Adrenal gland (tissue), 19 donors: ENCODE data around the gene DDX49. TPM values are rescaled to one million over a fixed set of nuclear protein-coding genes. Genes with fewer than 3 reads are reported as not detected.
A peak's percentile ranks its signal among the peaks of the same experiment; 100 is the strongest.

Source experiments
- DNase-seq, 7 donors: peaks; one replicate each; pipeline ENCODE4 v3.0.0-alpha.2; 2019 to 2020
- H3K27ac ChIP-seq, 5 donors: fragments of 200-600 bp; sonication (generic) in 4 of 5; 1 replicate in 3 of 5; 2 replicates in 2 of 5; pipeline versions ENCODE4 v1.5.1 to v1.8.0; 2016 to 2020; ENCODE audit warnings: mild to moderate bottlenecking in 1 of 5
- H3K27me3 ChIP-seq: fragments of 200-600 bp; 2 replicates; pipeline ENCODE4 v1.8.0; 2021
- H3K36me3 ChIP-seq, 2 donors: fragments of 200-600 bp; replicated peaks in 1 of 2; 1 replicate in 1 of 2; 2 replicates in 1 of 2; pipeline versions ENCODE4 v1.5.1 to v1.8.0; 2018 to 2022
- H3K4me1 ChIP-seq, 2 donors: fragments of 200-600 bp; replicated peaks in 1 of 2; 1 replicate in 1 of 2; 2 replicates in 1 of 2; pipeline versions ENCODE4 v1.5.1 to v1.8.0; 2018 to 2021
- H3K4me3 ChIP-seq, 4 donors: fragments of 200-600 bp; sonication (generic) in 3 of 4; one replicate each; pipeline ENCODE4 v1.5.1; 2016 to 2018
- H3K9me3 ChIP-seq, 3 donors: fragments of 200-600 bp; sonication (generic) in 1 of 3; replicated peaks in 1 of 3; 1 replicate in 2 of 3; 2 replicates in 1 of 3; pipeline versions ENCODE4 v1.5.1 to v1.8.0; 2016 to 2021
- POLR2A ChIP-seq, 2 donors: fragments of 450-650 bp; IDR thresholded peaks; one replicate each; pipeline ENCODE4 v1.6.1; 2017; ENCODE audit warnings: antibody characterized with exemption in 2 of 2, mild to moderate bottlenecking in 2 of 2, moderate library complexity in 1 of 2
- WGBS, 4 donors: extraction: QIAGEN DNeasy Blood & Tissue Kit in 2 of 4; methylation state at CpG; one replicate each; pipeline versions ENCODE4 v1.1.5 to v1.1.7; 2013 to 2017; 5-methylcytosine and 5-hydroxymethylcytosine counted together
- intact Hi-C, 2 donors: fragments of 100-400 bp; cut with DNase I; formaldehyde crosslinking; loops; one replicate each; pipeline versions ENCODE4 v1.14.1 to v1.15.0; 2022 to 2023
- long read RNA-seq, 10 donors: library from polyadenylated mRNA in 3 of 10; unstranded in 2 of 10; stranded (forward) in 1 of 10; transcript quantifications; one replicate each; pipeline ENCODE4 v2.0.0 and lab custom pipeline, GENCODE V29; 2021 to 2026
- polyA plus RNA-seq, 3 donors: library from polyadenylated mRNA; stranded (reverse); fragments of 200-250 nt in 2 of 3; fragments of 350-450 nt in 1 of 3; fragmentation: Illumina TruSeq in 1 of 3; extraction: RNeasy Lipid Tissue Mini Kit (QIAGEN cat#74804) in 1 of 3; gene quantifications; one replicate each; pipeline ENCODE4 v1.2.3, GENCODE V29; 2013 to 2014
- total RNA-seq, 9 donors: library from RNA; depleted of rRNA in 4 of 9; stranded (reverse); fragments of >200 nt in 4 of 9; fragments of 120-200 nt in 1 of 9; fragmentation: NEBNext Ultra II Directional in 1 of 9; extraction: Animal tissue kit (Norgen Biotek cat#: 25700) in 1 of 9; gene quantifications; one replicate each; pipeline versions ENCODE4 v1.1.0 to v1.2.4, GENCODE V29; 2013 to 2023
- TF ChIP-seq, protein P1 (sequence below), 6 experiments: fragments of 450-650 bp in 4 of 6; fragments of 200-600 bp in 2 of 6; sonication (generic) in 1 of 6; IDR thresholded peaks; 1 replicate in 5 of 6; 2 replicates in 1 of 6; pipeline versions ENCODE4 v1.5.1 to v1.8.0; 2016 to 2021; ENCODE audit warnings: antibody characterized with exemption in 6 of 6, mild to moderate bottlenecking in 2 of 6, moderate library complexity in 1 of 6
- donor health status: healthy with polysubstance abuse.
- donor health status: Bipolar disorder and iron deficiency.
- donor health status: DM: yes; HTN: yes; CAD: no.
- donor health status: DM: no; HTN: no; CAD: no.
- donor health status: DM: no; HTN: no; CAD: no.
- donor health status: DM: yes; HTN: yes; CAD: no.

The DDX49 gene, protein sequence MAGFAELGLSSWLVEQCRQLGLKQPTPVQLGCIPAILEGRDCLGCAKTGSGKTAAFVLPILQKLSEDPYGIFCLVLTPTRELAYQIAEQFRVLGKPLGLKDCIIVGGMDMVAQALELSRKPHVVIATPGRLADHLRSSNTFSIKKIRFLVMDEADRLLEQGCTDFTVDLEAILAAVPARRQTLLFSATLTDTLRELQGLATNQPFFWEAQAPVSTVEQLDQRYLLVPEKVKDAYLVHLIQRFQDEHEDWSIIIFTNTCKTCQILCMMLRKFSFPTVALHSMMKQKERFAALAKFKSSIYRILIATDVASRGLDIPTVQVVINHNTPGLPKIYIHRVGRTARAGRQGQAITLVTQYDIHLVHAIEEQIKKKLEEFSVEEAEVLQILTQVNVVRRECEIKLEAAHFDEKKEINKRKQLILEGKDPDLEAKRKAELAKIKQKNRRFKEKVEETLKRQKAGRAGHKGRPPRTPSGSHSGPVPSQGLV
- total RNA-seq (10 to 100 TPM; 29.1 to 53.1 (median 46.4) TPM), polyA plus RNA-seq (100 to 1,000 TPM in 1 of 3 donors, 10 to 100 TPM in 2; 35.9 to 105 (median 88.9) TPM)
- long read RNA-seq, donor 1, transcript DDX49-201 (13 exons, 1,830 nt) = major isoform, 6 of 7 reads
- long read RNA-seq, donor 1, partial matches to known transcripts = 0 of 7 reads
- long read RNA-seq, donor 1, other reads (novel, unspliced or antisense) = 0 of 7 reads
- long read RNA-seq, donor 2, transcript DDX49-201 (13 exons, 1,830 nt) = major isoform, 6 of 13 reads
- long read RNA-seq, donor 2, partial matches to known transcripts = 5 of 13 reads
- long read RNA-seq, donor 2, other reads (novel, unspliced or antisense) = 0 of 13 reads
- long read RNA-seq, donor 3, partial matches to known transcripts = 5 of 9 reads
- long read RNA-seq, donor 3, other reads (novel, unspliced or antisense) = 0 of 9 reads
- long read RNA-seq, donor 4, transcript DDX49-201 (13 exons, 1,830 nt) = major isoform, 21 of 26 reads
- long read RNA-seq, donor 4, partial matches to known transcripts = 2 of 26 reads
- long read RNA-seq, donor 4, other reads (novel, unspliced or antisense) = 1 of 26 reads
- long read RNA-seq, donor 5, transcript DDX49-214 (14 exons, 1,912 nt) = minor isoform, 6 of 85 reads
- long read RNA-seq, donor 5, transcript DDX49-201 (13 exons, 1,830 nt) = major isoform, 59 of 85 reads
- long read RNA-seq, donor 5, transcript DDX49-213 (13 exons, 1,691 nt) = minor isoform, 5 of 85 reads
- long read RNA-seq, donor 5, partial matches to known transcripts = 4 of 85 reads
- long read RNA-seq, donor 5, other reads (novel, unspliced or antisense) = 11 of 85 reads
- long read RNA-seq, donor 6, transcript DDX49-201 (13 exons, 1,830 nt) = major isoform, 13 of 22 reads
- long read RNA-seq, donor 6, partial matches to known transcripts = 3 of 22 reads
- long read RNA-seq, donor 6, other reads (novel, unspliced or antisense) = 3 of 22 reads
- long read RNA-seq, donor 7, partial matches to known transcripts = 7 of 10 reads
- long read RNA-seq, donor 7, other reads (novel, unspliced or antisense) = 0 of 10 reads
- long read RNA-seq, donor 8, transcript DDX49-201 (13 exons, 1,830 nt) = major isoform, 6 of 20 reads
- long read RNA-seq, donor 8, partial matches to known transcripts = 13 of 20 reads
- long read RNA-seq, donor 8, other reads (novel, unspliced or antisense) = 0 of 20 reads
- long read RNA-seq, donor 9, transcript DDX49-201 (13 exons, 1,830 nt) = major isoform, 6 of 6 reads
- long read RNA-seq, donor 9, partial matches to known transcripts = 0 of 6 reads
- long read RNA-seq, donor 9, other reads (novel, unspliced or antisense) = 0 of 6 reads
- long read RNA-seq, donor 10, partial matches to known transcripts = 0 of 4 reads
- long read RNA-seq, donor 10, other reads (novel, unspliced or antisense) = 0 of 4 reads

DNA sequence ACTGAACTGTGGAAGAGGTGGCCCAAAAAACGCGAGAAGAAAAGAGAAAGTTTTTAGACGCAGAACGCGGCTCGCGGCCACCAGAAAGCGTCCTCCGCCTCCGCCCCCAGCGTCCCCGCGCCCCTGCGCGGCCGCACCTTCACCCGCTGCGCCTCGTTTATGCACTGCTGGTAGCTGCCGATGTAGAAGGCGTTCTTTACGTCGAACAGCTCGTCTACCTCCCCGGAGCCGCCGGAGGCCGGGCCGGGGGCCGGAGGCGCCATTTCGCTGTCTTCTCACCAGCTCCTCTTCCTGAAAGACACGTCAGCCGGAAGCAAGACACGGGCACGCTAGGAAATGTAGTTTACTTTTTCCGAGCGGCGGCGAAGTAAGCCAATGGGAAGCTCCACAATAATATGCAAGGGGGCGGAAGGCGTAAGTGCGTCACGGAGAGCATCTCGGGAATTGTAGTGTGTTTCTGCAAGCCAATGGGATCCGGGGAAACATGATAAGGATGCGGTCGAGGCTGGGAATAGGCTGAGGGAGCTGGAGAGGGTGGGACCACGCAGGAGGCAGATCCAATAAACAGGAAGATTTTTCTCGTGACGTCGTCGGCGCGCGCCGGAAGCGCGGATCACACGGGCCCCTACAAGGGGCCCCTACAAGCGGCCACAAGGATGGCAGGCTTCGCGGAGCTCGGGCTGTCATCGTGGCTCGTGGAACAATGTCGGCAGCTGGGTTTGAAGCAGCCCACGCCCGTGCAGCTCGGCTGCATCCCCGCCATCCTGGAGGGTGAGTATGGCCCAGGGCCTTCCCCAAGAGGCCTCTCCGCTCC, at the start of gene DDX49, which contains the start of gene COPE:
DDX49 (plus strand) TSS at position 630 of the 814 bp plus-strand sequence; CDS start at position 657, 27 bp downstream.
COPE (minus strand) TSS at position 302 of the 814 bp plus-strand sequence; CDS start at position 263, 39 bp downstream.
- TF ChIP-seq, protein P1, sequence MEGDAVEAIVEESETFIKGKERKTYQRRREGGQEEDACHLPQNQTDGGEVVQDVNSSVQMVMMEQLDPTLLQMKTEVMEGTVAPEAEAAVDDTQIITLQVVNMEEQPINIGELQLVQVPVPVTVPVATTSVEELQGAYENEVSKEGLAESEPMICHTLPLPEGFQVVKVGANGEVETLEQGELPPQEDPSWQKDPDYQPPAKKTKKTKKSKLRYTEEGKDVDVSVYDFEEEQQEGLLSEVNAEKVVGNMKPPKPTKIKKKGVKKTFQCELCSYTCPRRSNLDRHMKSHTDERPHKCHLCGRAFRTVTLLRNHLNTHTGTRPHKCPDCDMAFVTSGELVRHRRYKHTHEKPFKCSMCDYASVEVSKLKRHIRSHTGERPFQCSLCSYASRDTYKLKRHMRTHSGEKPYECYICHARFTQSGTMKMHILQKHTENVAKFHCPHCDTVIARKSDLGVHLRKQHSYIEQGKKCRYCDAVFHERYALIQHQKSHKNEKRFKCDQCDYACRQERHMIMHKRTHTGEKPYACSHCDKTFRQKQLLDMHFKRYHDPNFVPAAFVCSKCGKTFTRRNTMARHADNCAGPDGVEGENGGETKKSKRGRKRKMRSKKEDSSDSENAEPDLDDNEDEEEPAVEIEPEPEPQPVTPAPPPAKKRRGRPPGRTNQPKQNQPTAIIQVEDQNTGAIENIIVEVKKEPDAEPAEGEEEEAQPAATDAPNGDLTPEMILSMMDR (IDR thresholded peaks at IDR 0.05) = peak in 1 of 6 experiments; percentile 18
- TF ChIP-seq POLR2A (IDR thresholded peaks at IDR 0.05) = peak; percentile 84 to 96
- Histone ChIP-seq H3K27me3 (no peaks in the 10 kb centered on the region), H3K4me1 (peaks cover 21 to 33% of the 10 kb centered on the region in 2 donors), H3K4me3 (peak within 1 kb of the TSS; percentile 30 to 98 (median 80)), H3K36me3 (peaks cover 0 to 29% of the 10 kb centered on the region in 2 donors), H3K27ac (peak within 1 kb of the TSS; percentile 62 to 93 (median 92)), H3K9me3 (no peaks in the 10 kb centered on the region)
- intact Hi-C loops = no loop called here
- WGBS, 4 donors = 0 to 1% (median 0%) methylated on average over 17 to 72 of the region's 72 CpGs
- DNase-seq = peak; percentile 97 to 100 (median 99)

DNA sequence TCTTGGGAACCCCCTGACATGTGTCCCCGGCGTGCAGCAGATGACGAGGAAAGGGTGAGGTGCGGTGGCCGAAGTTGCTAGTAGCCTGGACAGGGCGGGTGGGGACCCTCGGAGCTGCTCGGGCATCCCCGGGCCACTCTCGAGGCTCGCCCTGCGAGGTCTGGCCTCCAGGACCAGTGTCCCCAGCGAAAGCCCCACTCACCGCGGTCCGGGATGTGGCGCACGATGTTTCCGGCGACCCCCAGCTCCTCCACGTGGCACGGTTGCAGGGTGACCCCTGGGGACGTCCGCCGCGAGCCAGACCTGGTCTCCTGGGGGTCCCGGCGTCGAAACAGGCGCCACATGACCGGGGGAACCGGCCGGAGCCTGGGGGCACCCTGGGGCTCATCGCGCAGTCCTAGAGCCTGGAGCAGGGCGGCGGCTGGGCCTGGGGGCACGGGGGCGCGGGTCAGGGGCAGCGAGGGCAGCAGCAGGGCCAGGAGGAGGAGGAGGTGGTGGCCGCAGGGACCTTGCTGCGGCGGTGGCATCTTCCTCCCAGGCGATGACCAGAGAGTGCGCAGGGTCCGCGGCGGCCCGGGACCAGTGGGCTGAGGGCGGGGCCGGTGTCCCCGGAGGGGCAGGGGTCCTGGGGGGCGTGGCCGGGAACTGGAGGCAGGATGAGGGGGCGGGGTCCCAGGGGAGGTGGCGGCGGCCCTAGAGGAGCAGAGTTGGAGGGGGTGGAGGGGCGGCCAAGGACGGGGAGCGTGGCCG, 49.6 kb upstream of the DDX49 start:
- intact Hi-C loops = no loop called here
- DNase-seq = no peak
- Histone ChIP-seq H3K27me3 (no peaks in the 10 kb centered on the region), H3K4me3 (no peak overlapping the region), H3K9me3 (no peaks in the 10 kb centered on the region), H3K27ac (no peak overlapping the region), H3K4me1 (peaks cover 0 to 5% of the 10 kb centered on the region in 2 donors), H3K36me3 (peaks cover 0 to 34% of the 10 kb centered on the region in 2 donors)
- WGBS, 4 donors = 38 to 63% (median 47%) methylated on average over 17 to 62 of the region's 62 CpGs
- TF ChIP-seq, protein P1 (IDR thresholded peaks at IDR 0.05) = no peak
- TF ChIP-seq POLR2A (IDR thresholded peaks at IDR 0.05) = no peak
